GM12875 (cell line): ENCODE data around the gene SLC9A3.

Experiments used
- H3K4me3 ChIP-seq: one replicate; pipeline ENCODE4 v1.5.1; 2011; ENCODE audit warnings: low read depth, low read length, control low read depth
- TF ChIP-seq, protein P1 (sequence below): IDR thresholded peaks from 2 replicates; pipeline ENCODE4 v1.5.1; 2011; ENCODE audit warnings: low read depth, mild to moderate bottlenecking, control low read depth, inconsistent platforms, low read length, moderate library complexity, borderline replicate concordance; ENCODE audit not compliant: insufficient read depth

Gene SLC9A3

GRCh38 chr5:528629-529511, 4.6 kb upstream of the SLC9A3 start:
- H3K4me3 ChIP-seq, result no peak overlapping the region
- TF ChIP-seq, protein P1, sequence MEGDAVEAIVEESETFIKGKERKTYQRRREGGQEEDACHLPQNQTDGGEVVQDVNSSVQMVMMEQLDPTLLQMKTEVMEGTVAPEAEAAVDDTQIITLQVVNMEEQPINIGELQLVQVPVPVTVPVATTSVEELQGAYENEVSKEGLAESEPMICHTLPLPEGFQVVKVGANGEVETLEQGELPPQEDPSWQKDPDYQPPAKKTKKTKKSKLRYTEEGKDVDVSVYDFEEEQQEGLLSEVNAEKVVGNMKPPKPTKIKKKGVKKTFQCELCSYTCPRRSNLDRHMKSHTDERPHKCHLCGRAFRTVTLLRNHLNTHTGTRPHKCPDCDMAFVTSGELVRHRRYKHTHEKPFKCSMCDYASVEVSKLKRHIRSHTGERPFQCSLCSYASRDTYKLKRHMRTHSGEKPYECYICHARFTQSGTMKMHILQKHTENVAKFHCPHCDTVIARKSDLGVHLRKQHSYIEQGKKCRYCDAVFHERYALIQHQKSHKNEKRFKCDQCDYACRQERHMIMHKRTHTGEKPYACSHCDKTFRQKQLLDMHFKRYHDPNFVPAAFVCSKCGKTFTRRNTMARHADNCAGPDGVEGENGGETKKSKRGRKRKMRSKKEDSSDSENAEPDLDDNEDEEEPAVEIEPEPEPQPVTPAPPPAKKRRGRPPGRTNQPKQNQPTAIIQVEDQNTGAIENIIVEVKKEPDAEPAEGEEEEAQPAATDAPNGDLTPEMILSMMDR, result no peak

- no peak overlapping the region for H3K4me3 ChIP-seq
- TF ChIP-seq, protein P1, result no peak
Observed at GRCh38 chr5:527646-528628, 3.7 kb upstream of the SLC9A3 start.

DNA sequence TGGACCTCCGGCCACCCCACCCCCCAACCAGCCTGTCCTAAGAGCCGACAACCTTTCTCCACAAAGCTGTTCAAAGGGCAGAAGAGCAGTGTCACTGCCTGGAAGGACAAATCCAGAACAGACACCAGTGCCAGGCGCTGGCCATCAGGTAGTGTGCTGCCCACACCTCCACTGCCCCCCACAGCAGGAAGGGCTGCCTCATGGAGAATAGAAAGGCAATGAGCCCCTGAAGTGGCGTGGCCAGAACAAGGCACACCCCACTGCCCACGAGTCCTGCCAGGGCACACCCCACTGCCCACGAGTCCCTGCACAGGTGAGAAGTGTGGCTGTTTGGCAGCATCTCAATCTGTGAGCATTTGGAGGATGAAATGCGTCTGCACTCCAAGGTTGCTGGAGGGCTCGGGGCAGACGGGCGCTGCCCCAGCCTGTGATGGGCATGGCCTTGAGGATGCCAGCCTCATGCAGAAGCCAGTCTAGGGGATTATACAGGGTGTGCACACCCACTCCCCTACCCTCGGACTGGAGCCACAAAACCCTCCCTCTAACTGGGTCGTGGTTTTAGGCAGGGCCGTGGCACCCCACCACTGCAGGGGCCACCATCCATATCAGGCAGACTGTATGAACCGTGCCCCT, 2.3 kb upstream of the SLC9A3 start:
- no peak overlapping the region for H3K4me3 ChIP-seq
- TF ChIP-seq, protein P1, result no peak

DNA sequence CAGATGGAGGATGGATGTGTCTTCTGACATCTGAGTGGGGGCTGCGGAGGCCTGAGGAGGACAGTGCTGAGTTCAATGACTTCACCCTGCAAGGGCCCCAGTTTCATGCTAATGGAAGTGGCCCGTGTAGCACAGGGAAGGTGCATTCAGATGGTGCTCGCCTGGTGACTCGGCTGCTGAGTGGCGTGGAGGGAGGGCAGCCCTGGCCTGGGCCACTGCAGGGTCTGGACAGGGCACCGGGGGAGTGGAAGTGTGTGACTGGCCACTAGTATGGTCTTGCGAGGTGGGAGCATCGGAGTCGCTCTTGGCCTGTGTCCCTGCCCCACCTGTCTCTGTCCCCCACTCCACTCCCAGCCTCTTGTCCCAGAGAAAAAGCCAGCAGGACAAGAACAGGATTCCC, 1.7 kb upstream of the SLC9A3 start:
- TF ChIP-seq, protein P1, result no peak
- no peak overlapping the region for H3K4me3 ChIP-seq

GRCh38 chr5:524973-525761, 918 bp upstream of the SLC9A3 start:
- H3K4me3 ChIP-seq, result no peak overlapping the region
- TF ChIP-seq, protein P1, result no peak
